HTERT RPE-1 (cell line): ENCODE measurements around the gene DNAJC25.
"Not testable (repeated sequence)": the region's sequence is repeated elsewhere in the genome, so short reads cannot be mapped to it uniquely, and the experiment has no call there.

ENCODE experiments used
- in situ Hi-C: fragments of 300-500 bp; cut with MboI; formaldehyde crosslinking; loops from 4 replicates; pipeline ENCODE4 v1.14.3; 2020; ENCODE audit warnings: low sequenced_read_pairs

The DNAJC25 gene

GRCh38 chr9:111631214-111631971, at the start of gene DNAJC25:
TSS of gene DNAJC25 (plus strand) at chr9:111631334. CDS start at chr9:111631408, 74 bp downstream.
- in situ Hi-C loops: no loop called here

- in situ Hi-C loops: no loop called here
Measured at GRCh38 chr9:111582888-111583287, 48.2 kb upstream of the DNAJC25 start.

GRCh38 chr9:111586378-111586777, 44.8 kb upstream of the DNAJC25 start:
- in situ Hi-C loops: no loop called here

DNA sequence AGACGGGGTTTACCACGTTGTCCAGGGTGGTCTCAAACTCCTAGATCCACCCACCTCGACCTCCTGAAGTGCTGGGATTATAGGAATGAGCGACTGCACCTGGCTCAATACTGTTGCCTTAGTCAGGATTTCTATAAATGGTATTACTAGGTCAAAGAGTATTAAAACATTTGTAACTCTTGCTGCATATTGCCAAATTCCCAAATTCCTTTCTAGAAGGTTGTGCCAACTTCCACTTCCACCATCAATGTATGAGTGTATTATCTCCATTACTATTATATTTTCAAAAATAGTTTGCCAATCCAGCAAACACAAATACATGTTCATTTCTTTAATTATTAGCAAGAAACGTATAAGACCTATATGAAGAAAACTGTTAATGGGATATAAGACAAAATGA, 42.3 kb upstream of the DNAJC25 start:
- in situ Hi-C loops: no loop called here

DNA sequence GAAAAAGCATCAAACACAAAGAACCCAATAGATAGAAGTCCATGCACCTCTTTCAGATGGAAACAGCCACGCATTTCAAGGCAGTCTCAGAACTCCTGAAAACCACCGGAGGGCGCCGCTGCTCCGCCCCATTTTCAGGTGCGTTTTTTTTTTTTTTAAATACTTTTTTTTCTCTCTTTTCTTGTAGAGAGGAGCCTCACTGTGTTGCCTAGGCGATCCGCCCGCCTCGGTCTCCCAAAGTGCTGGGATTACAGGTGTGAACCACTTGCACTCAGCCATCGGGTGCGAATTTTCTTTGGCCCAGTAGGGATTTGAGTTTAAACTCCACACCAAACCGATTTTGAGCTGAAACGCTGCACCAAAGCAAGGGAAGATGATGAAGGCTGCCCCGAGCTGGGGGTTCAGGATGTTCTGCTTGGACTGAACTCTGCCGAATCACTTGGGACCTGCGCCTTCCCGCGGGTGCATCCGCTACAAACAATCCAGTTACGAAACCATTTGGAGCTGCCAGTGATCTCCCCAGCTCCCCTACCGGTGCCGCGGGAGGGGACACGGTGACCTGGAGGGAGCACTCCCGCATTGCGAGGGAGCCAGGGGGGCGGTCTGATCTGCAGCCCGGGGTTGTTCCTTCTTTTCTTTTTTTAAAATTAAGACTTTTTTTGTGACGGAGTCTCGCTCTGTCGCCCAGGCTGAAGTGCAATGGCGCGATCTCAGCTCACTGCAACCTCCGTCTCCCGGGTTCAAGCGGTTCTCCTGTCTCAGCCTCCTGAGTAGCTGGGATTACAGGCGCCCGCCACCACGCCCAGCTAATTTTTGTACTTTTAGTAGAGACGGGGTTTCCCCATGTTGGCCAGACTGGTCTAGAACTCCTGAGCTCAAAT, 33.0 kb upstream of the DNAJC25 start:
- in situ Hi-C loops: no loop called here

DNA sequence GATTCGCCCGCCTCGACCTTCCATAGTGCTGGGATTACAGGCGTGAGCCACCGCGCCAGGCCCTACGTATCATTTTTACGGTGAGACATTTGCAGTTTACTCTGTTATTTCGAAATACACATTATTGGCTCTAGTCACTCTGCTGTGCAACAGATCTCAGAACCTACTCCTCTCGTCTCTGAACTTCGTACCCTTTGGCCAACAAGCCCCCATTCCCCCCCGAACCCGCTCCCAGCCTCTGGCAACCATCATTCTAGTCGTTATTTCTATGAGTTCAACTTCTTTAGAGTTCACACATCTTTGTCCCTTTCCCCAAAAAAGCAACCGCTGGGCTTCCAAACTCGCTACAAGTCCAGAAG, 32.4 kb upstream of the DNAJC25 start:
- in situ Hi-C loops: no loop called here

GRCh38 chr9:111599092-111599954, 31.8 kb upstream of the DNAJC25 start, which contains the start of gene PTGR1:
TSS of gene PTGR1 (minus strand) at chr9:111599647. CDS start at chr9:111597422, 2,225 bp downstream.
- in situ Hi-C loops: no loop called here

- in situ Hi-C loops: no loop called here
Measured at GRCh38 chr9:111599955-111600343, 31.2 kb upstream of the DNAJC25 start.

GRCh38 chr9:111601237-111602018, 29.7 kb upstream of the DNAJC25 start:
- in situ Hi-C loops: no loop called here

DNA sequence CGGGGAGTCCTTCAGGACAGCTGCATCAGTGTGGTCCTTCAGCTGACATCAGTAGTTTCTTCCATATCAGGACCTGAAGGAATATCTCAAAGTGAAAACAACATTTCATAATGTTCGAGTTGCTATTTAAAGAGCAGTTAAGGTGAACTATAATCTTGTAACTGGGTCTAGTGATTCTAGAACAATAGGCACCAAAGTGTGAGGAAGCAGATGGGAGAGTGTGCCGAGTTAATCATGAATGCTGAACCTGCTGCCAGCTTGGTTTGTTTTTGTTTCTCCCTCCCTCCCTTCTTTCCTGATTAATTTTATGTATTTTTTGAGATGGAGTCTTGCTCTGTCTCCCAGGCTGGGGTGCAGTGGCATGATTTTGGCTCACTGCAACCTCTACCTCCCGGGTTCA, 28.1 kb upstream of the DNAJC25 start:
- in situ Hi-C loops: no loop called here

- in situ Hi-C loops: no loop called here
Measured at GRCh38 chr9:111604054-111604615, 27.0 kb upstream of the DNAJC25 start.

GRCh38 chr9:111605041-111605559, 26.0 kb upstream of the DNAJC25 start:
- in situ Hi-C loops: no loop called here

- in situ Hi-C loops: no loop called here
Measured at GRCh38 chr9:111610149-111610548, 21.0 kb upstream of the DNAJC25 start.

DNA sequence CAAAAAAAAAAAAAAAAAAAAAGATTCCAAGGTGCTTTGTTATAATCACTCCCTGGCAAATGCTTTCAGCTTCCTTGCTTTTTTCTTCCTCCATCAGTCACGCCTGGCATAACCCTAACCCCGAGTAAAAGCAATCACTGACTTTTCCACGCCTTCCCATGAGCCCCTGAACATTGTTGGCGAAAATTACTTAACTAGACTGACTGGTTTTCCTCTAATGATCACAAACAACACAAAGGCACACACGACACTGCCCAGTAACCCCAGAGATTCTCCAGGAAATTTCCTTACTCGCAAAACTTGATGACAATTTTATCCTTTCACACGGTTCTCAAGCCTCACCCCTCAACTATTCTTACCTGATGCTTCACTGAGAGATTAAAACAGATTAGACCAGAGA, 20.3 kb upstream of the DNAJC25 start:
- in situ Hi-C loops: no loop called here

GRCh38 chr9:111613436-111614040, 17.6 kb upstream of the DNAJC25 start:
- in situ Hi-C loops: no loop called here

DNA sequence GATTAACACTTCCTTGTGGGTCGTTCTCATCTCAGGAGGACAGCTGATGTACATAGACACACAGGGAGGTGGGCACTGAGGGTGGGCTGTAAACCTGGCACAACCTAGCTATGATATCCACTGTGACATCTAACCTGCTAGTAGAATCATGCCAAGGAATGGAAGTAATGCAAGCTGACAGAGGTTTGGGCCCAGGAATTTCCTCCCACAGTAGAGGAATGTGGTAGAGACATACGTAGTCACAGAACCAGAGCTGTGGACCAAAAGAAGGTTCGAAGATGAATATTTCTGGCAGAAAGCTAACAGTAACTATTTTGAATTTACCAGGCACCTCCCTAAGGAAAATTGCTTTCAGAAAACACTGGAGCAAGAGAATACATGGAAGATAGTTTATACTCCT, 15.2 kb upstream of the DNAJC25 start:
- in situ Hi-C loops: no loop called here

DNA sequence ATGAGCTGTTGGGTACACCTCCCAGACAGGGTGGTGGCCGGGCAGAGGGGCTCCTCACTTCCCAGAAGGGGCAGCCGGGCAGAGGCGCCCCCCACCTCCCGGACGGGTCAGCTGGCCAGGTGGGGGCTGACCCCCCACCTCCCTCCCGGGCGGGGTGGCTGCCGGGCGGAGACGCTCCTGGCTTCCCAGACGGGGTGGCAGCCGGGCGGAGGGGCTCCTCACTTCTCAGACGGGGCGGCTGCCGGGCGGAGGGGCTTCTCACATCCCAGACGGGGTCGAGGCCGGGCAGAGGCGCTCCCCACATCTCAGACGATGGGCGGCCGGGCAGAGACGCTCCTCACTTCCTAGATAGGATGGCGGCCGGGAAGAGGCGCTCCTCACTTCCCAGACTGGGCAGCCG, 13.8 kb upstream of the DNAJC25 start:
- in situ Hi-C loops: not testable (repeated sequence)

DNA sequence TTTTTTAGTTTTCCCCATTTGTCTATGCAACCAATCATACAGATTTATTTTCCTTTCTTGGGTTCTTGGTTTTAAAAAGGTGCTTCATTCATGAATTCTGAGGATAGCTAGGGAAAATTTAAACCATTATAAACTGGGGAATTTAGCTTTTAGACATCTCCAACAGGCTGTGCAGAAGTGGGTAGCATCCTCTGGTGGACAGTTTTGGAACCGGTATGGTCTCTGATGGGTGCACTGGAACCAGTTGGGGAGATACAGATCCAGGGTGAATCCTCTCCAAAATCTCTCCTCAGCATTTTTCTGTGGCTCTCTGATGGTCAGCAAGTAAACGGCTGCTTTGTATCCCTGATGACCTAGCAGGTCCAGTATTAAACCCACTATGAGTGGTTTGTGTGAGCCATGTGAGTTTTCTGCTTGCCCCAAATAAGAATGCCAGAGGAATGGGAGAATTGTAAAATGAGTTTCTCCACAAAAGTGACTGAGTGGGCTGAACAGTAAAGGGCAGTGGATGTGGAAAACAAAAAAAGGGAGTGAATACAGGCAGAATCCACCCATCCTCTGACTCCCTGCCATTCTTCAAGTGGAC, 9.1 kb upstream of the DNAJC25 start:
- in situ Hi-C loops: no loop called here

GRCh38 chr9:111622626-111623025, 8.5 kb upstream of the DNAJC25 start:
- in situ Hi-C loops: no loop called here
